Fibroblast of villous mesenchyme (primary cell): ENCODE data around the gene TSSK6. TPM values are rescaled to one million over a fixed set of nuclear protein-coding genes. Genes with fewer than 3 reads are reported as not detected.

Experiments used
- DNase-seq: peaks from one replicate; pipeline ENCODE4 v3.0.0-alpha.2; 2010; ENCODE audit warnings: low read depth
- H3K4me3 ChIP-seq: 2 replicates; pipeline ENCODE4 v1.5.1; 2011; ENCODE audit warnings: low read depth, mild to moderate bottlenecking, low read length
- CTCF ChIP-seq: IDR thresholded peaks from 2 replicates; pipeline ENCODE4 v1.5.1; 2012; ENCODE audit warnings: low read depth, mild to moderate bottlenecking, low read length; ENCODE audit not compliant: insufficient read depth
- total RNA-seq: library from RNA; depleted of rRNA; stranded (reverse); fragments of >200 nt; gene quantifications from 2 replicates; pipeline ENCODE4 v1.2.3, GENCODE V29; 2012

Gene TSSK6
- total RNA-seq, 1 donor, result 1.3 TPM

- no peak for TF ChIP-seq CTCF
- no peak for DNase-seq
- no peak overlapping the region for H3K4me3 ChIP-seq
These were observed 16.9 kb downstream of the TSSK6 start for GRCh38 chr19:19498255-19498991.

- TF ChIP-seq CTCF, result no peak
- H3K4me3 ChIP-seq, result no peak overlapping the region
- DNase-seq, result no peak
These were observed 19.4 kb downstream of the TSSK6 start for GRCh38 chr19:19495614-19496603.

GRCh38 chr19:19493841-19494546 is 21.4 kb downstream of the TSSK6 start:
- DNase-seq, result no peak
- H3K4me3 ChIP-seq, result no peak overlapping the region
- TF ChIP-seq CTCF, result no peak

GRCh38 chr19:19492026-19492610 is 23.2 kb downstream of the TSSK6 start:
- DNase-seq, result no peak
- TF ChIP-seq CTCF, result no peak
- H3K4me3 ChIP-seq, result no peak overlapping the region

GRCh38 chr19:19491321-19492025 is 23.9 kb downstream of the TSSK6 start:
- DNase-seq, result no peak
- TF ChIP-seq CTCF, result no peak
- no peak overlapping the region for H3K4me3 ChIP-seq
